GM18868 (cell line): ENCODE data around the gene ERC1.
"Not testable (repeated sequence)": the region's sequence is repeated elsewhere in the genome, so short reads cannot be mapped to it uniquely, and the experiment has no call there.

Experiments used
- ATAC-seq: cut with Tn5 transposase; IDR thresholded peaks from one replicate; pipeline ENCODE4 v1.9.1; 2021; ENCODE audit warnings: mild to moderate bottlenecking, moderate library complexity; ENCODE audit not compliant: unreplicated experiment

ERC1 gene

GRCh38 chr12:1343422-1343821 is 352.4 kb downstream of the ERC1 start:
- no peak for ATAC-seq

- no peak for ATAC-seq
Measured at GRCh38 chr12:1344245-1344644, 353.2 kb downstream of the ERC1 start.

GRCh38 chr12:1346126-1346525 is 355.1 kb downstream of the ERC1 start:
- ATAC-seq = no peak

- no peak for ATAC-seq
Measured at GRCh38 chr12:1347294-1347693, 356.3 kb downstream of the ERC1 start.

- no peak for ATAC-seq
Measured at GRCh38 chr12:1348606-1349005, 357.6 kb downstream of the ERC1 start.

- ATAC-seq = no peak
Measured at GRCh38 chr12:1350055-1350933, 359.3 kb downstream of the ERC1 start.

- ATAC-seq = no peak
Measured at GRCh38 chr12:1350934-1351240, 359.9 kb downstream of the ERC1 start.

- ATAC-seq = no peak
Measured at GRCh38 chr12:1351926-1352325, 360.9 kb downstream of the ERC1 start.

- no peak for ATAC-seq
Measured at GRCh38 chr12:1353451-1353850, 362.4 kb downstream of the ERC1 start.

- no peak for ATAC-seq
Measured at GRCh38 chr12:1355396-1355795, 364.4 kb downstream of the ERC1 start.

- not testable (repeated sequence) for ATAC-seq
Measured at GRCh38 chr12:1355871-1356270, 364.8 kb downstream of the ERC1 start.

- no peak for ATAC-seq
Measured at GRCh38 chr12:1356285-1356684, 365.3 kb downstream of the ERC1 start.

GRCh38 chr12:1357171-1357570 is 366.1 kb downstream of the ERC1 start:
- ATAC-seq = no peak

GRCh38 chr12:1357711-1358110 is 366.7 kb downstream of the ERC1 start:
- no peak for ATAC-seq

- no peak for ATAC-seq
Measured at GRCh38 chr12:1360441-1361210, 369.6 kb downstream of the ERC1 start.

- no peak for ATAC-seq
Measured at GRCh38 chr12:1362143-1362662, 371.2 kb downstream of the ERC1 start.

- no peak for ATAC-seq
Measured at GRCh38 chr12:1365703-1366102, 374.7 kb downstream of the ERC1 start.

- no peak for ATAC-seq
Measured at GRCh38 chr12:1367331-1368291, 376.6 kb downstream of the ERC1 start.

- no peak for ATAC-seq
Measured at GRCh38 chr12:1369460-1369859, 378.4 kb downstream of the ERC1 start.

GRCh38 chr12:1369938-1370500 is 379.0 kb downstream of the ERC1 start:
- ATAC-seq = no peak
